GM18519 (cell line): ENCODE data around the gene MYOT.

Experiments used
- ATAC-seq: cut with Tn5 transposase; IDR thresholded peaks from one replicate; pipeline ENCODE4 v1.9.1; 2021; ENCODE audit warnings: mild to moderate bottlenecking, moderate library complexity; ENCODE audit not compliant: unreplicated experiment, low FRiP score

MYOT gene

DNA sequence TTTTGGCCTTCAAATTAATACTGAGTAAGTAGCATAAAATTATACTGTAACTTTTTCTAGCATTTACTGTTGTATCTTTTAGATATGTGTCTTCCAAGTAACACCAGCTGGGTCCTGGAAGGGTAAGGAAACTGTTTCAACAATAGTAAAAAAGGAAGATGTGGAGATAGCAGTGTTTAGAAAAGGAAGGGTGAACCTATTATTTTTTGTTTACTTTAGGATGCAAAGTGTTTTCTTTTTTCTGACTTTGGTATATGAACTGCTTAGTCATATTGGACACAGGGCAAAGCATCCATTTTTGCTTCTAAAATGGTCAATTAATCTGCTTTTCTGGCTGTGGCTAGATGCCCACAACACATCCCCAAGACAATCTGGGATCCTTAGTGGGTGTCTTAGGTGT, 26.9 kb downstream of the MYOT start:
- ATAC-seq = no peak

DNA sequence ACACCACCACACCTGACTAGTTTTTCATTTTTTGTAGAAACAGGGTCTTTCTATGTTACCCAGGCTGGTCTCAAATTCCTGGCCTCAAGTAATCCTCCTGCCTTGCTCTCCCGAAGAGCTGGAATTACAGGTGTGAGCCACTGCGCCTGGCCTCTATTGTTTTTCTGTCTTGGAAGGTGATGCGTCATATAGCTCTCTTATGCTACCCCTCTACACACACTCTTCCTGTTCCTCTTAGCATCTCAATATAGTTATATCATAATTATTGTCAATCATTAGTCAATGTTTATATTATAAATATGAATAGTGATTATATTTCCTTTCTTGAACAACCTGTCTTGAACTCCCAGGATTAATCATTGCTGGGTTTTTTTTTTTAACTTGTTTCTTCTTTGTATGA, 28.9 kb downstream of the MYOT start:
- no peak for ATAC-seq

DNA sequence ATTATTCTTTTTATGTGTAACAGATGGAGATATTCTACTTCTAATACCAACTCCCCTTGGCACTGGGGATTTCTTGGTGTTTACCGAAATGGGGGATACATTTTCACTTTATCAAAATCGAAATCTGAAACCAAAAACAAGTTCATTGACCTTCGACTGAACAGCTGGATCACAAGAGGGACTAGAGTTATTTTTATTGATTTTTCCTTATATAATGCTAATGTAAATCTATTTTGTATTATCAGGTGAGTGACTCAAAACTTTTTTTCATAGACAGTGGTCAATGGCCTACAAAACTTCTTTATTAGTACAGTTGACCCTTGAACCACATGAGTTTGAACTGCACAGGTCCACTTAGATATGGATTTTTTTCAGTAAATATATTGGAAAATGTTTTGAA, 31.8 kb downstream of the MYOT start:
- ATAC-seq = no peak

DNA sequence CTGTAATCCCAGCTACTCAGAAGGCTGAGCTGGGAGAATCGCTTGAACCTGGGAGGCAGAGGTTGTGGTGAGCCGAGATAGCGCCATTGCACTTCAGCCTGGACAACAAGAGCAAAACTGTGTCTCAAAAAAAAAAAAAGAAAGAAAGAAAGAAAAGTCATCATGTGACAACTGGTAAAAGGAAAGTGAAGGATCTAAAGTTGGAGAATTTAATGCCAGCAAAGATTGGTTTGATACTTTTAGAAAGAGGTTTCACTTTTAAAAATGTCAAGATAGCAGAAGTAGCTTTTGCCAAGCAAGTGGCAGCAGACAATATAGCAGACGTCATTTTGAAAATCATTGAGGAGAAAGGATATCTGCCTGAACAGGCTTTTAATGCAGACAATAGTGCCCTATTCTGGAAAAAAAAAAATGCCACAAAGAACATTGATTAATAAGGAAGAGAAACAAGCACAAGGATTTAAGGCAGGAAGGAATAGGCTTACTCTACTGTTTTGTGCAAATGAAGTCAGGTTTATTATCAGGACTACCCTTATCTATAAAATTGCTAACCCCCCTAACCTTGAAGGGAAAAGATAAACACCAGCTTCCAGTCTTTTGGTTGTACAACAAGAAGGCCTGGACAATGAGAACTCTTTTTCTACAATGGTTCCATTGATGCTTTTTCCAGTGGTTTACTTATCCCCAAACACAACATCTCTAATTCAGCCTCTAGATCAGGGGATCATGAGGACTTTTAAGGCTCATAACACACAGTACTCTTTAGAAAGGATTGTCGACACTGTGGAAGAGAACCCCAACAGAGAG, 33.6 kb downstream of the MYOT start:
- ATAC-seq = no peak

DNA sequence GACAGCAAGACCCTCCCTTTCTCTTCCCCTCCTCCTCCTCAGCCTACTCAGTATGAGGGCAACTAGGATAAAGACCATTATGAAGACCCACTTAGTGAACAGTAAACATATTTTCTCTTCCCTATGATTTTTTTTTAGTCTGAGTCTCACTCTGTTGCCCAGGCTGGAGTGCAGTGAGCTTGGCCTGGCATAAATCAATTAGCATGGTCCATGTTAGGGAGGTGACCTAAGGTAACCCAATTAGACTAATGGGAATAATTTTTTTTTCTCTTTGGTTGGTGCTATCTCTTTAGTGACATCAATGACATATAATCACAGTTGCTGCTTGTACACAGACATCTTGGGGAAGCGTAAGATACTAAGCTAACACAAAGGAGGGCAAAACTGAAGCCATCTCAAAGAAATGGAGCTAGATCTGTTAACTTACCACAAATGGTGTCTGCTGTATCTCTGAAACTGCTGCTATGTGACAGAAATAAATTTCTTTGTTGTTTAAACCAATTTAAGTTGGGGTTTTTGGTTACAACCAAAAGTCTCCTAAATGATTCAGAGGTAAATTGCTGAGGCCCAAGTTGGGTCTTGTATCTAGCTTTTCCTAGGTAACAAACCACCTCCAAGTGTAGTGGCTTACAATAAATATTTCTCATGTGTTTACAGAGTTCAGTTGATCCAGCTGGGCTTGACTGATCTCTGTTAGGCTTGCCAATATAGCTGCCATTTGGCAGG, 34.9 kb downstream of the MYOT start:
- no peak for ATAC-seq

DNA sequence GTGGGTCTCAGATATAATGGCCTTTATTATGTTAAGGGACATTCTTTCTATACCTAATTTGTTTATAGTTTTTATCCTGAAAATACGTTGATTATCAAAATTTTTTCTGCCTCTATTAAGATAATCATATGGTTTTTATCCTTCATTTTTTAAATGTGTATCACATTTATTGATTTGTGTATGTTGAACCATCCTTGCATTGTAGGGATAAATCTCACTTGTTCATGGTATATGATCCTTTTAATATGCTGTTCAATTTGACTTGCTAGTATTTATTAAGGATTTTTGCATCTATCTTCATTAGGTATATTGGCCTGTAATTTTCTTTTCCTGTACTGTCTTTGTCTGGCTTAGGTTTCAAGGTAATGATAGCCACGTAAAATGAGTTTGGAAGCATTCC, 47.1 kb downstream of the MYOT start:
- no peak for ATAC-seq

DNA sequence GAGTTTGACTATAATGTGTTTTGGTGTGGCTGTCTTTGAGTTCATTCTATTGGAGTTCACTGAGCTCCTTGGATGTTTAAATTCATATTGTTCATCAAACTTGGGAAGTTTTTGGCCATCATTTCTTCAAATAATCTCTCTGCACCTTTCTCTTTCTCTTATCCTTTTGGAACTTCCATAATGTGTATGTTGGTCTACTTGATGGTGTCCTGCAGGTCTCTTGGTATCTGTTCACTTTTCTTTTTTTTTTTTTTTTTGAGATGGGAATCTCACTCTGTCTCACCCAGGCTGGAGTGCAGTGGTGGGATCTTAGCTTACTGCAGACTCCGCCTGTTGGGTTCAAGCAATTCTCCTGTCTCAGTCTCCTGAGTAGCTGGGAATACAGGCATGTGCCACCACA, 49.3 kb downstream of the MYOT start:
- ATAC-seq = no peak

DNA sequence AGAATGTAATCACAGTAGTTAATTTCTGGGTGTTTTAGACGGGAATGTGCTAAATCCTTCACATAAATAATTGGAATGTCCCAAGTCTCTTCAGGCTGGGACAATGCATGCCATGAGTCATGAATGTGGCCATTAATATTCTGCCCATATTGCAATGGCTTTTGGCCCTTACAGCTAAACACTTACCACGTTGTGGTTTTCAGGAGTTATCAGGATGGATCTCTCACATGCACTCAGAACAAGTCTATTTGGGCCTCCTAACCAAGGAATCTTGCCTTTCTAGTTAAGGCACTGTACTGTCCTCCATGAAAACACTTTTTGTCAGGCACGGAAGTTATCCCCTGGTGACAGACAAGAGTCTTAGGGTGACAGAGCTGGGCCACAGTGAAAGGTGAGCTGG, 54.3 kb downstream of the MYOT start:
- no peak for ATAC-seq

DNA sequence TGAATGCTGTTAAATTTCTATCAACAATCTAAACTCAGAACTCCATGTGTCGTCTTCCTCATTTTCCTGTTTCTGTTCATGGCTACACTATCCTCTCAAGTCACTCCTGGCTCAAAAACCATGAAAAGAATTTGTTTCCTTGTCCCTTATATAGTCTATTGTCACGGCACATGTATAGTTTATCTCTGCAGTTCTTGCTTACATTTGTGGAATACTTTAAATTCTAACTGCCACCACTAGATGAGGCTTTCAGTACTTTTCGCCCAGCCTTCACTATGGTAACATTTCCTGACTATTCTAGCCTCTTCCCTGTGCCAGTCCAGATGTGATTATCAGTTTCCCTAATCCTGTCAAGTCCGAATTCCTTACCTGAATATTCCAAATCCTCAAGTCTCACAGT, 56.2 kb downstream of the MYOT start:
- no peak for ATAC-seq

DNA sequence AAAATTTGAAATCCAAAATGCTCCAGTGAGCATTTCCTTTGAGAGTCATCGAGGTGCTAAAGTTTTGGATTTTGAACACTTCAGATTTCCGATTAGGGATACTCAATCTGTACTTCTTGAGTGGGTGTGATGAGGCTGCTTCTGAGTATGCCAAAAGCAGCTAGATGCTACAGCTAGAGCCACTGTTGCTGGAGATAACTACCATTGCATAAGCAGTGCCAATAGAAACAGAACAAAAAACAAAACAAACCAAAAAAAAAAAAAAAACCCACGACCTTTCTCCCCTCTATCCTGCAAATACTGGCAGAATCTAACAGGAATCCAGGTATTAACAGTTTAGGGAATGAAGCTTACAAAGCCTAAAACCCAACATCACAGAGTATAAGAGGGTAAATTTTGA, 65.1 kb downstream of the MYOT start:
- no peak for ATAC-seq

DNA sequence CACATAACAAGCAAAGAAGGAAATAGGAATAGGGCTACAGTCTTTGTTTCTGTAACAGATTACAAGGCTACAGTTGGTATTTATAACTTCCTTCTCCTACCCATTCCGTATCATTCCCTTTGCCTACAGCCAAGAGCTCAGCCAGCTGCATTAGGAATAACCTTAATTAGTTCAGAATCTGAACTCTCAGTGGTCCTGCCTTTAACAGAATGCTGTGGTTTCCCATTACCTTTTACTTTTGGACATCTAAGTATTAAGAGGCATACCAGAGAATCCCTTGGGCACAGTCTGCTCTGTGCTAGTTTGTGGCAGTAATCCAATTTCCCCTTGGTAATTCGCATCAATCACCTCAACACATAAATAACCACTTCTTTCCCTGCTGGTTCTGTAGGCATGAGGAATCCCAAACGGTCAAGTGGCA, 65.8 kb downstream of the MYOT start:
- ATAC-seq = no peak

DNA sequence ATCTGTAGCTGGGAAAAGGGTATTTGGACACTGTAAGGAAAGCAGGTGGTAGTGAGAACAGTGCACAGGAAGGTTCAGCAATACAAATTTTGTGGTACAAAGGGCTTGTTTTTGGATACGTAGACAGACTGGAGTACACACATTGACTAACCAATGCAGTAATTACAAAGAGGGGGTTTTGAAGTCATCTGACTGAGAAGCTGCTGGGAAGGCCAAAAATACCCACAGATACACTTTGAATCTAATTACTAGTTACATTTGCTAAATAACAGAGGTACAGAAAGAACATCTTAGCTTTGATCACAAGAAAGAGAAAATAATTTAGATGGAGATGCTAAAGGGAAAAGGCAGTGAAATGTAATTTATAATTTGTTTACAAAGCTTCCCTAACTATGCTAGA, 67.5 kb downstream of the MYOT start:
- no peak for ATAC-seq

DNA sequence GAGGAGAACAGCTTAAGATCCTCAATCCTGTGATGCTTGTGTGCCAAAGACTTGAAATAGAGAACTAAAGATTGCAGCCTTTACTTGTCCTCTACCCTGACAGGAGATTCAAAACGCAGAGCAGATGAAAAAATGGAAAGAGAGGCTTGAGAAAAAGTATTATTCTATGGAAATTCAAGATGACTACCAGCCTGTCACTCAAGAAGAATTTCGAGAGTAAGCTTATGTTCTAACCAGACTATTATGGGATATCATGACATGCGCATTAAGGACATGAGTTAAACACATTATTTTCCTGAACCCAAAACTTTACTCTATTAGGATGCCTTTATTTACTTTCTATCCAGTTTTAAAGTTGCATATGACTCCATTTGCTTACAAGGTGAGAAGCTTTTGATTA, 68.0 kb downstream of the MYOT start:
- ATAC-seq = no peak
